T-helper 1 cell treated with Interleukin-12 subunit alpha and Interleukin-12 subunit beta and Interleukin-4 antibody, amounts not matched to agents 30 ng/mL and 1 ng/mL, for 36 hours (primary cell): ENCODE data around the gene EDA. TPM values are rescaled to one million over a fixed set of nuclear protein-coding genes. Genes with fewer than 3 reads are reported as not detected.

Source experiments
- intact Hi-C: fragments of 100-400 bp; cut with micrococcal nuclease; formaldehyde crosslinking; loops from one replicate; pipeline ENCODE4 v1.15.1; 2024
- total RNA-seq: library from RNA; stranded (reverse); gene quantifications from 2 replicates; pipeline ENCODE4 v1.2.3, GENCODE V29; 2022

Gene EDA
- total RNA-seq, 1 donor from 2014 or later = 2.6 TPM

- intact Hi-C loops = no loop called here
Observed at GRCh38 chrX:70016513-70016912, 400.6 kb downstream of the EDA start.

- intact Hi-C loops = no loop called here
Observed at GRCh38 chrX:70022616-70023015, 406.7 kb downstream of the EDA start.

GRCh38 chrX:70025464-70025863 lies 409.6 kb downstream of the EDA start:
- intact Hi-C loops = no loop called here

- intact Hi-C loops = no loop called here
Observed at GRCh38 chrX:70026112-70026850, 410.4 kb downstream of the EDA start.

- intact Hi-C loops = no loop called here
Observed at GRCh38 chrX:70026851-70027200, 410.9 kb downstream of the EDA start.

GRCh38 chrX:70029863-70030262 lies 413.9 kb downstream of the EDA start:
- intact Hi-C loops = loop anchor here (1.0 to 10.0 kb wide), 7 partner anchors 67 to 635 kb away; partner anchors contain the start of gene IGBP1

GRCh38 chrX:70030301-70030767 lies 414.4 kb downstream of the EDA start:
- intact Hi-C loops = loop anchor here (1.0 to 10.0 kb wide), 7 partner anchors 66 to 634 kb away; partner anchors contain the start of gene IGBP1

- intact Hi-C loops = loop anchor here (10.0 kb wide), 2 partner anchors 608 to 632 kb away; no protein-coding TSS in a partner anchor
Observed at GRCh38 chrX:70032792-70033191, 416.9 kb downstream of the EDA start.

- intact Hi-C loops = loop anchor here (10.0 kb wide), 2 partner anchors 609 to 631 kb away; no protein-coding TSS in a partner anchor
Observed at GRCh38 chrX:70033348-70034051, 417.6 kb downstream of the EDA start.

- intact Hi-C loops = loop anchor here (10.0 kb wide), 2 partner anchors 610 to 630 kb away; no protein-coding TSS in a partner anchor
Observed at GRCh38 chrX:70034646-70035045, 418.7 kb downstream of the EDA start.

GRCh38 chrX:70038515-70038914 lies 422.6 kb downstream of the EDA start:
- intact Hi-C loops = loop anchor here (10.0 kb wide), 2 partner anchors 614 to 626 kb away; no protein-coding TSS in a partner anchor

- intact Hi-C loops = loop anchor here (10.0 kb wide), 2 partner anchors 614 to 626 kb away; no protein-coding TSS in a partner anchor
Observed at GRCh38 chrX:70038951-70039350, 423.0 kb downstream of the EDA start.

- intact Hi-C loops = loop anchor here (10.0 kb wide), 2 partner anchors 615 to 625 kb away; no protein-coding TSS in a partner anchor
Observed at GRCh38 chrX:70039758-70040157, 423.8 kb downstream of the EDA start.

GRCh38 chrX:70041993-70042392 lies 426.1 kb downstream of the EDA start:
- intact Hi-C loops = no loop called here

- intact Hi-C loops = no loop called here
Observed at GRCh38 chrX:70042399-70043371, 426.8 kb downstream of the EDA start.

- intact Hi-C loops = no loop called here
Observed at GRCh38 chrX:70043685-70044084, 427.8 kb downstream of the EDA start.

- intact Hi-C loops = no loop called here
Observed at GRCh38 chrX:70044541-70045245, 428.8 kb downstream of the EDA start.

GRCh38 chrX:70046978-70047377 lies 431.1 kb downstream of the EDA start:
- intact Hi-C loops = no loop called here

GRCh38 chrX:70049406-70049805 lies 433.5 kb downstream of the EDA start:
- intact Hi-C loops = no loop called here

GRCh38 chrX:70049925-70050324 lies 434.0 kb downstream of the EDA start, which contains the start of gene AWAT2:
Gene AWAT2, minus strand, starts transcription at chrX:70049938. Its CDS starts 6 bp downstream, at chrX:70049932.
- intact Hi-C loops = no loop called here
